SK-N-SH treated with all-trans-retinoic acid at 6 μM for 48 hours (cell line): ENCODE measurements around the gene TMA7.

Source experiments
- ATAC-seq: fragments of 200-7000 bp; cut with Tn5 transposase; 3 replicates; pipeline ENCODE4 v1.9.1; 2020; ENCODE audit warnings: mild to moderate bottlenecking, moderate library complexity
- ARNTL ChIP-seq: fragments of 450-650 bp; formaldehyde crosslinking; IDR thresholded peaks from 2 replicates; pipeline ENCODE4 v1.5.0; 2020; ENCODE audit warnings: low read depth, mild to moderate bottlenecking, moderate library complexity, borderline replicate concordance
- BACH2 ChIP-seq: fragments of 250-450 bp; sonication (Bioruptor Pico); IDR thresholded peaks from 2 replicates; pipeline ENCODE4 v1.9.0; 2021; ENCODE audit warnings: mild to moderate bottlenecking, borderline replicate concordance
- CSDC2 ChIP-seq: fragments of 250-450 bp; sonication (Bioruptor Pico); IDR thresholded peaks from 2 replicates; pipeline ENCODE4 v1.5.0; 2020; ENCODE audit warnings: mild to moderate bottlenecking, moderate library complexity
- ESRRG ChIP-seq: fragments of 250-450 bp; sonication (Bioruptor Pico); IDR thresholded peaks from 2 replicates; pipeline ENCODE4 v1.6.1; 2021; ENCODE audit warnings: mild to moderate bottlenecking
- GLIS3 ChIP-seq: fragments of 250-450 bp; sonication (Bioruptor Pico); IDR thresholded peaks from 2 replicates; pipeline ENCODE4 v1.5.0; 2020; ENCODE audit warnings: mild to moderate bottlenecking, moderate library complexity
- ISL1 ChIP-seq: fragments of 250-450 bp; sonication (Bioruptor Pico); IDR thresholded peaks from 2 replicates; pipeline ENCODE4 v2.1.2; 2022; ENCODE audit warnings: mild to moderate bottlenecking, moderate library complexity
- RARB ChIP-seq: fragments of 250-450 bp; sonication (Bioruptor Pico); IDR thresholded peaks from 2 replicates; pipeline ENCODE4 v1.8.0; 2021; ENCODE audit warnings: mild to moderate bottlenecking, moderate library complexity
- SNAI2 ChIP-seq: fragments of 250-450 bp; sonication (Bioruptor Pico); IDR thresholded peaks from 2 replicates; pipeline ENCODE4 v1.5.0; 2020; ENCODE audit warnings: mild to moderate bottlenecking, moderate library complexity
- TOX ChIP-seq: fragments of 250-450 bp; sonication (Bioruptor Pico); IDR thresholded peaks from 2 replicates; pipeline ENCODE4 v1.8.0; 2021; ENCODE audit warnings: mild to moderate bottlenecking, moderate library complexity, borderline replicate concordance
- ZC3H10 ChIP-seq: fragments of 250-450 bp; sonication (Bioruptor Pico); IDR thresholded peaks from 2 replicates; pipeline ENCODE4 v1.5.1; 2021; ENCODE audit warnings: mild to moderate bottlenecking, moderate library complexity
- ZFP30 ChIP-seq: fragments of 450-650 bp; formaldehyde crosslinking; IDR thresholded peaks from 2 replicates; pipeline ENCODE4 v1.5.0; 2022; ENCODE audit warnings: mild to moderate bottlenecking, moderate library complexity
- ZNF565 ChIP-seq: fragments of 450-650 bp; formaldehyde crosslinking; conservative IDR thresholded peaks from 2 replicates; pipeline ENCODE4 v1.5.0; 2020; ENCODE audit warnings: low read depth, mild to moderate bottlenecking, moderate library complexity
- TF ChIP-seq, protein P1 (sequence below): fragments of 250-450 bp; sonication (Bioruptor Pico); IDR thresholded peaks from 2 replicates; pipeline ENCODE4 v1.5.1; 2021; ENCODE audit warnings: mild to moderate bottlenecking, moderate library complexity
- TF ChIP-seq, protein P2 (sequence below): fragments of 250-450 bp; sonication (Bioruptor Pico); IDR thresholded peaks from 2 replicates; pipeline ENCODE4 v1.5.1; 2020; ENCODE audit warnings: low read depth, mild to moderate bottlenecking, moderate library complexity
- TF ChIP-seq, protein P3 (sequence below): fragments of 250-450 bp; sonication (Bioruptor Pico); IDR thresholded peaks from 2 replicates; pipeline ENCODE4 v1.8.0; 2020; ENCODE audit warnings: mild to moderate bottlenecking, moderate library complexity, borderline replicate concordance
- TF ChIP-seq, protein P4 (sequence below): fragments of 250-450 bp; sonication (Bioruptor Pico); IDR thresholded peaks from 2 replicates; pipeline ENCODE4 v1.5.0; 2020; ENCODE audit warnings: mild to moderate bottlenecking, moderate library complexity

Gene TMA7

DNA sequence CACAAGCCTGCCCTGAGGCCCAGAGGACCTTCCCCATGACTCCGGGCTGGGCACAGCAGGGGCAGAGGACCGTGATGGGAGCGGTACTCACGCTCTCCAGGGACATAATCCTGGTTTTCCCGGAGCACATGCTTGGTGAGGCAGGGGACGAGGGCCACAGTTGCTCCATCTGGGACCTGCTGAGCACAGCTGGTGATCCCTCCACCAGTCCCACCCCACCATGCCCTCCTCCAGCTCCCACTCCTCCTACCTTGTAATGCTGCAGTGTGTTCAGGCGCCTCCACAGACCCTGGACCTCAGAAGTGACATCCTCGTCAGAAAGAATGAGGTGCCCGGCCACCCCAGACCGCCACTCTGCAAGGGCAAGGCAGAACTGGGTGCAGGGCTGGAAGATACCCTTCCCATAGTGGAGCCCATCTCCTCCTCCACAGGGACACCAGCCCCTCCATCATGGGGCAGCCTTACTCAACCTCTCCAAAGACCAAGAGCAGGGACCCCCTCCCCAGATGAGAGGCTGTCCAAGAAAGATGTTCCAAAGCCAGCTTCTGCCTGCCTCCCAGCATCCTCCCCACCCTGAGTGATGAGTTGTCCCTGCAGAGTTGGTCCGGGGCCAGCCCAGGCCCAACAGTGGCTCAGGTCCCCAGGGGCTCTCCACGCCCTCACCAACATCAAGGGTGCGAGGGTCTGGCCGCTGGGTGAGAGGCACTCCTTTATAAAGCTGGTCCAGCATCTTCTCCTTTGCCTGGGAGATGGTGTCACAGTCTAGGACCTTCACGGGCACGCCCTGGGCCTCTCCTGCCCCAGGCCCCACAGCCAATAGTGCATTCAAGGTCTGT, 29.6 kb upstream of the TMA7 start:
- no peak for ATAC-seq
- TF ChIP-seq GLIS3 (CRISPR knock-in tag), result no peak
- TF ChIP-seq ISL1 (CRISPR knock-in tag), result no peak
- no peak for TF ChIP-seq ZNF565 (CRISPR knock-in tag)
- TF ChIP-seq, protein P1, sequence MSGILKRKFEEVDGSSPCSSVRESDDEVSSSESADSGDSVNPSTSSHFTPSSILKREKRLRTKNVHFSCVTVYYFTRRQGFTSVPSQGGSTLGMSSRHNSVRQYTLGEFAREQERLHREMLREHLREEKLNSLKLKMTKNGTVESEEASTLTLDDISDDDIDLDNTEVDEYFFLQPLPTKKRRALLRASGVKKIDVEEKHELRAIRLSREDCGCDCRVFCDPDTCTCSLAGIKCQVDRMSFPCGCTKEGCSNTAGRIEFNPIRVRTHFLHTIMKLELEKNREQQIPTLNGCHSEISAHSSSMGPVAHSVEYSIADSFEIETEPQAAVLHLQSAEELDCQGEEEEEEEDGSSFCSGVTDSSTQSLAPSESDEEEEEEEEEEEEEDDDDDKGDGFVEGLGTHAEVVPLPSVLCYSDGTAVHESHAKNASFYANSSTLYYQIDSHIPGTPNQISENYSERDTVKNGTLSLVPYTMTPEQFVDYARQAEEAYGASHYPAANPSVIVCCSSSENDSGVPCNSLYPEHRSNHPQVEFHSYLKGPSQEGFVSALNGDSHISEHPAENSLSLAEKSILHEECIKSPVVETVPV, result no peak
- no peak for TF ChIP-seq ESRRG
- TF ChIP-seq ARNTL (CRISPR knock-in tag), result no peak
- TF ChIP-seq, protein P2, sequence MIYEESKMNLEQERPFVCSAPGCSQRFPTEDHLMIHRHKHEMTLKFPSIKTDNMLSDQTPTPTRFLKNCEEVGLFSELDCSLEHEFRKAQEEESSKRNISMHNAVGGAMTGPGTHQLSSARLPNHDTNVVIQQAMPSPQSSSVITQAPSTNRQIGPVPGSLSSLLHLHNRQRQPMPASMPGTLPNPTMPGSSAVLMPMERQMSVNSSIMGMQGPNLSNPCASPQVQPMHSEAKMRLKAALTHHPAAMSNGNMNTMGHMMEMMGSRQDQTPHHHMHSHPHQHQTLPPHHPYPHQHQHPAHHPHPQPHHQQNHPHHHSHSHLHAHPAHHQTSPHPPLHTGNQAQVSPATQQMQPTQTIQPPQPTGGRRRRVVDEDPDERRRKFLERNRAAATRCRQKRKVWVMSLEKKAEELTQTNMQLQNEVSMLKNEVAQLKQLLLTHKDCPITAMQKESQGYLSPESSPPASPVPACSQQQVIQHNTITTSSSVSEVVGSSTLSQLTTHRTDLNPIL (CRISPR knock-in tag), result no peak
- TF ChIP-seq, protein P3, sequence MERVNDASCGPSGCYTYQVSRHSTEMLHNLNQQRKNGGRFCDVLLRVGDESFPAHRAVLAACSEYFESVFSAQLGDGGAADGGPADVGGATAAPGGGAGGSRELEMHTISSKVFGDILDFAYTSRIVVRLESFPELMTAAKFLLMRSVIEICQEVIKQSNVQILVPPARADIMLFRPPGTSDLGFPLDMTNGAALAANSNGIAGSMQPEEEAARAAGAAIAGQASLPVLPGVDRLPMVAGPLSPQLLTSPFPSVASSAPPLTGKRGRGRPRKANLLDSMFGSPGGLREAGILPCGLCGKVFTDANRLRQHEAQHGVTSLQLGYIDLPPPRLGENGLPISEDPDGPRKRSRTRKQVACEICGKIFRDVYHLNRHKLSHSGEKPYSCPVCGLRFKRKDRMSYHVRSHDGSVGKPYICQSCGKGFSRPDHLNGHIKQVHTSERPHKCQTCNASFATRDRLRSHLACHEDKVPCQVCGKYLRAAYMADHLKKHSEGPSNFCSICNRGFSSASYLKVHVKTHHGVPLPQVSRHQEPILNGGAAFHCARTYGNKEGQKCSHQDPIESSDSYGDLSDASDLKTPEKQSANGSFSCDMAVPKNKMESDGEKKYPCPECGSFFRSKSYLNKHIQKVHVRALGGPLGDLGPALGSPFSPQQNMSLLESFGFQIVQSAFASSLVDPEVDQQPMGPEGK (CRISPR knock-in tag), result no peak
- TF ChIP-seq TOX (CRISPR knock-in tag), result no peak
- TF ChIP-seq, protein P4, sequence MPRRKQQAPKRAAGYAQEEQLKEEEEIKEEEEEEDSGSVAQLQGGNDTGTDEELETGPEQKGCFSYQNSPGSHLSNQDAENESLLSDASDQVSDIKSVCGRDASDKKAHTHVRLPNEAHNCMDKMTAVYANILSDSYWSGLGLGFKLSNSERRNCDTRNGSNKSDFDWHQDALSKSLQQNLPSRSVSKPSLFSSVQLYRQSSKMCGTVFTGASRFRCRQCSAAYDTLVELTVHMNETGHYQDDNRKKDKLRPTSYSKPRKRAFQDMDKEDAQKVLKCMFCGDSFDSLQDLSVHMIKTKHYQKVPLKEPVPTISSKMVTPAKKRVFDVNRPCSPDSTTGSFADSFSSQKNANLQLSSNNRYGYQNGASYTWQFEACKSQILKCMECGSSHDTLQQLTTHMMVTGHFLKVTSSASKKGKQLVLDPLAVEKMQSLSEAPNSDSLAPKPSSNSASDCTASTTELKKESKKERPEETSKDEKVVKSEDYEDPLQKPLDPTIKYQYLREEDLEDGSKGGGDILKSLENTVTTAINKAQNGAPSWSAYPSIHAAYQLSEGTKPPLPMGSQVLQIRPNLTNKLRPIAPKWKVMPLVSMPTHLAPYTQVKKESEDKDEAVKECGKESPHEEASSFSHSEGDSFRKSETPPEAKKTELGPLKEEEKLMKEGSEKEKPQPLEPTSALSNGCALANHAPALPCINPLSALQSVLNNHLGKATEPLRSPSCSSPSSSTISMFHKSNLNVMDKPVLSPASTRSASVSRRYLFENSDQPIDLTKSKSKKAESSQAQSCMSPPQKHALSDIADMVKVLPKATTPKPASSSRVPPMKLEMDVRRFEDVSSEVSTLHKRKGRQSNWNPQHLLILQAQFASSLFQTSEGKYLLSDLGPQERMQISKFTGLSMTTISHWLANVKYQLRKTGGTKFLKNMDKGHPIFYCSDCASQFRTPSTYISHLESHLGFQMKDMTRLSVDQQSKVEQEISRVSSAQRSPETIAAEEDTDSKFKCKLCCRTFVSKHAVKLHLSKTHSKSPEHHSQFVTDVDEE (CRISPR knock-in tag), result no peak
- no peak for TF ChIP-seq ZC3H10 (CRISPR knock-in tag)
- TF ChIP-seq SNAI2 (CRISPR knock-in tag), result no peak
- no peak for TF ChIP-seq BACH2 (CRISPR knock-in tag)

DNA sequence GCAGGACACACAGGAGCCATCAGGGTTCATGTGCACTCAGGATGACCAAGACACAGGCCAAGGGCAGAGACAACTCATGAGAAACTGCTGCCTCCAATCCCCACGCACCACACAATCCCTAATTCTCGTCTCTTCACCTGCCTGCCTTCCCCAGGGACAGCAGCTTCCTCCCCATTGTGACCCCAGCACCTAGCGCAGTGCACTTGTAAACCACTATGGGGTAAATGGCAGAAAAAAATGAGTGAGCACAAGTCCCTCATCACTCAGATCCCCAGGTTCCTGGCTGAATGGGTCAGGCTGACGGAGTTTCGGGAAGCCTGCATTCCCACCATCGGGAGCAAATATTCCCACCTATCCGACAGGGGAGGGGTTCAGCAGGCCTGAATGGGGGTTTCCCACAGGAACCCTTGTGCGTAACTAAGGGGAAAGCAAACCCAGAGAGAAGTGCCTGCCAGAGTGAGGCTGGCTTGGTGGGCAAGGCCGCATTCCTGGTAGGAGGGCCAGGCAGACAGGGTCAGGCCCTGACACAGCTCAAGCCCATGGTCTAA, 28.9 kb upstream of the TMA7 start:
- ATAC-seq, result no peak
- TF ChIP-seq CSDC2 (no peak), ZFP30 (no peak)
- TF ChIP-seq, protein P3 (CRISPR knock-in tag), result no peak
- TF ChIP-seq, protein P1, result no peak

DNA sequence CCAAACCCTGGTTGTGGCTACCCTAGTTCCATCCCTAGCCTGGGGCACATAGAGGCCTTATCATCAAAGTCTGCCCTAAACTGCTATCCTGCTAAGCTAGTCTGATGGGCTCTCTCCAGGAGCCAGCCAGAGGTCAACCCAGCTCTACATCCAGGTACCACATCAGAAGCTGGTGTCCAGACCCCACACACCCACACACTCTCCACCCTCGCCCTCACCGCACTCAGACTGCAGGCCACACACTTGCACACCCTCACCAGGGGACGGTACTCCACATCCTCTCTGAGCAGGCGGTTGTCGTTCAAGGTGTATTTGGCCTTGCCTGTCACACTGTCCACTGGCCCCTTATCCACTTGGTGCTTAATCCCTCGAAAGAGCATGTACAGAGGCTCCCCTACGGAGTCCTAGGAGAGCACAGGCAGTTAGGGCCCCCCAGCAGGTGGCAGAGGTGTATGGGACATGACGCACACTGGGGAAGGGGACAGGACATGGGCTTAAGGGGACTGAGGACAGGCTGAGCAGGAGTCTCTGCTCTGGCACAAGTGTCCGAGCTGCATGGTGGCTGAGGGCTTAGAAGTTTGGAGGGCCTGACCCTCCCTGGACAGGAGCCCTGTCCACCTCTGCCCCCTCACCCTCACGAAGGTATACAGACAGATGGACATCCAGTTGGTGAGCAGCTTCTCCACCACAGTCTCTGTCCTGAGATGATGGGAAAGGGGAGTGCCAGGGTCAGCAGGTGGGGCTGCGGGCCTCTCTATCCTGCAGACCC, 28.3 kb upstream of the TMA7 start:
- TF ChIP-seq, protein P3 (CRISPR knock-in tag), result no peak
- TF ChIP-seq SNAI2 (CRISPR knock-in tag), result no peak
- TF ChIP-seq RARB (CRISPR knock-in tag), result no peak
- no peak for TF ChIP-seq CSDC2
- ATAC-seq, result no peak
